ENCODE data around the gene COL6A1.

Gene COL6A1

GRCh38 chr21:45981151-45982091, at the start of gene COL6A1:
COL6A1 (plus strand) TSS chr21:45981770; CDS start chr21:45981851, 81 bp downstream.
- peak; percentile 30 to 32 for DNase-seq (ENCODE audit: low read depth in 2 of 2)

GRCh38 chr21:45932922-45933502, 48.6 kb upstream of the COL6A1 start:
- no peak for DNase-seq (ENCODE audit: low read depth in 2 of 2)

- DNase-seq (ENCODE audit: low read depth in 2 of 2) = no peak
These were observed 47.5 kb upstream of the COL6A1 start for GRCh38 chr21:45934085-45934484.

GRCh38 chr21:45934554-45934953, 47.0 kb upstream of the COL6A1 start:
- DNase-seq (ENCODE audit: low read depth in 2 of 2) = no peak

- DNase-seq (ENCODE audit: low read depth in 2 of 2) = no peak
These were observed 45.9 kb upstream of the COL6A1 start for GRCh38 chr21:45935628-45936027.

GRCh38 chr21:45937721-45938452, 43.7 kb upstream of the COL6A1 start:
- DNase-seq (ENCODE audit: low read depth in 2 of 2) = no peak

GRCh38 chr21:45938453-45938755, 43.2 kb upstream of the COL6A1 start:
- DNase-seq (ENCODE audit: low read depth in 2 of 2) = no peak

GRCh38 chr21:45938811-45939520, 42.6 kb upstream of the COL6A1 start:
- no peak for DNase-seq (ENCODE audit: low read depth in 2 of 2)

GRCh38 chr21:45939521-45940045, 42.0 kb upstream of the COL6A1 start:
- DNase-seq (ENCODE audit: low read depth in 2 of 2) = no peak

- DNase-seq (ENCODE audit: low read depth in 2 of 2) = no peak
These were observed 41.5 kb upstream of the COL6A1 start for GRCh38 chr21:45940091-45940490.

- DNase-seq (ENCODE audit: low read depth in 2 of 2) = no peak
These were observed 40.8 kb upstream of the COL6A1 start for GRCh38 chr21:45940621-45941337.

- no peak for DNase-seq (ENCODE audit: low read depth in 2 of 2)
These were observed 40.2 kb upstream of the COL6A1 start for GRCh38 chr21:45941338-45941710.

GRCh38 chr21:45941717-45942546, 39.6 kb upstream of the COL6A1 start:
- DNase-seq (ENCODE audit: low read depth in 2 of 2) = no peak

GRCh38 chr21:45942755-45943629, 38.6 kb upstream of the COL6A1 start:
- DNase-seq (ENCODE audit: low read depth in 2 of 2) = no peak

- no peak for DNase-seq (ENCODE audit: low read depth in 2 of 2)
These were observed 37.7 kb upstream of the COL6A1 start for GRCh38 chr21:45943630-45944540.

GRCh38 chr21:45944601-45945000, 37.0 kb upstream of the COL6A1 start:
- no peak for DNase-seq (ENCODE audit: low read depth in 2 of 2)

- DNase-seq (ENCODE audit: low read depth in 2 of 2) = no peak
These were observed 36.3 kb upstream of the COL6A1 start for GRCh38 chr21:45945066-45945867.

Data from stimulated activated CD4-positive, alpha-beta T cell treated with anti-CD3 and anti-CD28 coated beads, Interleukin-15, amount 100 ng/mL, for 48 hours (primary cell).